Fibroblast of lung (primary cell): Measurements from ENCODE around the gene SDK2.

Source experiments
- CTCF ChIP-seq, 2 donors: IDR thresholded peaks in 1 of 2; conservative IDR thresholded peaks in 1 of 2; 1 replicate in 1 of 2; 2 replicates in 1 of 2; pipeline ENCODE4 v1.5.1; 2011 to 2012; ENCODE audit warnings: low read length in 2 of 2, control low read depth in 1 of 2, inconsistent platforms in 1 of 2, low read depth in 1 of 2, mild to moderate bottlenecking in 1 of 2
- EZH2 ChIP-seq: IDR thresholded peaks from 2 replicates; pipeline ENCODE4 v1.5.1; 2012; ENCODE audit warnings: low read length, control low read depth, mild to moderate bottlenecking; ENCODE audit errors: missing control alignments

DNA sequence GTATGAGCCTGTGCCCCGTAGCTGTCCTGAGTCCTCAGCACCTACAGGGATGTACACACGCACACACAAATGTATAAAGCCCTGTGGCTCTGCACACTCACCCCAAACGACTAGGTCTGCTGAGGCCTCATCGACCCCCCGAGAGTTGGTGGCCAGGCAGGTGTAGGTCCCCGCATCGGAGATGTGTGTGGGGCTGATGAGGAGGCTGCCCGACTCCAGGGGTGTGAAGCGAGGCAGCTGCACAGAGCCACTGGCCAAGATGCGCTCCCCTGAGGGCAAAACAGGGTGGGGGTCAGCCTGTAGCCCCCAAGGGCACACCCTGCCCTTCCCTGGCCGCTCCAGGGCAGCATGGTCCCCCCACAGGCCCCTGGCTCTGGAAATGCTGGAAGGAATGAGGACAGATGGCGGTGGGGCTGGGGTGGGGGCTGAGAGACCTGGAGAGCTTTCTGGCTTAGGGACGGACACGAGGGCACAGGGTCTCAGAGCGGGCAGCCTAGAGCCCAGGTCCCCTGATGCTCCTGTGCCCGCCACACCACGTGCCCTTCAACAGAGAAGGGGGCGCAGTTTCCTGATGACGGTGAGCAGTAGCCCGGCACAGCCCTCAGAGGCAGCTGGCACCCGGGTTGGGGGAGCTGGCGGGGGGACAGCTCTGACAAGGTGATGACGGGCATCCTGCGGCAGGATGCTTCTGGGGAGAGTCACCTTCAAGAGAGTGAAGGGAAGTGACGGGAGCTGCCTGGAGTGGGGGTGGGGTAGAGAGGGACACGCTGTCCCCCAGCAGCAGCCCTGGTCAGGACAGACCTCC is 212.6 kb downstream of the SDK2 start:
- no peak for TF ChIP-seq CTCF (conservative IDR thresholded peaks at IDR 0.05 in 1 of 2, IDR thresholded peaks at IDR 0.05 in 1 of 2; ENCODE audit: low read depth in 1 of 2, low read length in 2 of 2)
- no peak for TF ChIP-seq EZH2
